T-helper 2 cell treated with Interferon-gamma antibody and Interleukin-4, amounts not matched to agents 5 μg/mL and 100 μg/mL, for 36 hours (primary cell): ENCODE data around the gene ARHGEF10L.

Experiments used
- DNase-seq: peaks from one replicate; pipeline ENCODE4 v3.0.0; 2021; ENCODE audit warnings: low spot score
- H3K27ac Mint-ChIP-seq: one replicate; pipeline ENCODE4 v1.8.0; 2021; ENCODE audit warnings: mild to moderate bottlenecking, mixed read lengths
- H3K27me3 Mint-ChIP-seq: one replicate; pipeline ENCODE4 v1.8.0; 2021; ENCODE audit warnings: low read depth, mixed read lengths
- H3K36me3 Mint-ChIP-seq: one replicate; pipeline ENCODE4 v1.8.0; 2021; ENCODE audit warnings: low read depth, mixed read lengths
- H3K4me1 Mint-ChIP-seq: one replicate; pipeline ENCODE4 v1.8.0; 2021; ENCODE audit warnings: low read depth, mixed read lengths
- H3K4me3 Mint-ChIP-seq: one replicate; pipeline ENCODE4 v1.8.0; 2022; ENCODE audit warnings: mild to moderate bottlenecking, moderate library complexity, mixed read lengths
- H3K9me3 Mint-ChIP-seq: one replicate; pipeline ENCODE4 v1.8.0; 2021; ENCODE audit warnings: mixed read lengths

Gene ARHGEF10L

GRCh38 chr1:17635811-17636210 lies 96.3 kb downstream of the ARHGEF10L start:
- H3K4me3 Mint-ChIP-seq: no peak overlapping the region
- no peaks in the 10 kb centered on the region for H3K36me3 Mint-ChIP-seq

GRCh38 chr1:17636612-17637011 lies 97.1 kb downstream of the ARHGEF10L start:
- H3K36me3 Mint-ChIP-seq: no peaks in the 10 kb centered on the region
- no peaks in the 10 kb centered on the region for H3K27me3 Mint-ChIP-seq
- no peaks in the 10 kb centered on the region for H3K9me3 Mint-ChIP-seq
- H3K27ac Mint-ChIP-seq: no peak overlapping the region
- DNase-seq: no peak
- no peak overlapping the region for H3K4me3 Mint-ChIP-seq
- H3K4me1 Mint-ChIP-seq: no peaks in the 10 kb centered on the region

More at GRCh38 chr1:17635811-17636210, 96.3 kb downstream of the ARHGEF10L start:
- Mint-ChIP-seq H3K9me3 (no peaks in the 10 kb centered on the region), H3K27me3 (no peaks in the 10 kb centered on the region), H3K27ac (no peak overlapping the region), H3K4me1 (no peaks in the 10 kb centered on the region)
- no peak for DNase-seq

GRCh38 chr1:17637055-17637454 lies 97.6 kb downstream of the ARHGEF10L start:
- Mint-ChIP-seq H3K27me3 (no peaks in the 10 kb centered on the region), H3K27ac (no peak overlapping the region), H3K4me3 (no peak overlapping the region), H3K4me1 (no peaks in the 10 kb centered on the region), H3K9me3 (no peaks in the 10 kb centered on the region), H3K36me3 (no peaks in the 10 kb centered on the region)
- no peak for DNase-seq

- H3K27me3 Mint-ChIP-seq: no peaks in the 10 kb centered on the region
- H3K36me3 Mint-ChIP-seq: no peaks in the 10 kb centered on the region
- no peak overlapping the region for H3K4me3 Mint-ChIP-seq
- no peak for DNase-seq
- no peaks in the 10 kb centered on the region for H3K4me1 Mint-ChIP-seq
- no peaks in the 10 kb centered on the region for H3K9me3 Mint-ChIP-seq
- no peak overlapping the region for H3K27ac Mint-ChIP-seq
Observed at GRCh38 chr1:17639703-17640340, 100.3 kb downstream of the ARHGEF10L start.

GRCh38 chr1:17640393-17640792 lies 100.9 kb downstream of the ARHGEF10L start:
- no peaks in the 10 kb centered on the region for H3K4me1 Mint-ChIP-seq
- H3K36me3 Mint-ChIP-seq: no peaks in the 10 kb centered on the region
- H3K27me3 Mint-ChIP-seq: no peaks in the 10 kb centered on the region
- H3K4me3 Mint-ChIP-seq: no peak overlapping the region
- no peaks in the 10 kb centered on the region for H3K9me3 Mint-ChIP-seq
- DNase-seq: no peak
- H3K27ac Mint-ChIP-seq: no peak overlapping the region

GRCh38 chr1:17640975-17641374 lies 101.5 kb downstream of the ARHGEF10L start:
- no peak overlapping the region for H3K27ac Mint-ChIP-seq
- no peaks in the 10 kb centered on the region for H3K9me3 Mint-ChIP-seq
- H3K27me3 Mint-ChIP-seq: no peaks in the 10 kb centered on the region
- H3K36me3 Mint-ChIP-seq: no peaks in the 10 kb centered on the region
- no peak for DNase-seq
- H3K4me3 Mint-ChIP-seq: no peak overlapping the region
- H3K4me1 Mint-ChIP-seq: no peaks in the 10 kb centered on the region

GRCh38 chr1:17642169-17642568 lies 102.7 kb downstream of the ARHGEF10L start:
- no peak for DNase-seq
- H3K9me3 Mint-ChIP-seq: no peaks in the 10 kb centered on the region
- H3K4me3 Mint-ChIP-seq: no peak overlapping the region
- H3K27me3 Mint-ChIP-seq: no peaks in the 10 kb centered on the region
- no peak overlapping the region for H3K27ac Mint-ChIP-seq
- H3K4me1 Mint-ChIP-seq: no peaks in the 10 kb centered on the region
- no peaks in the 10 kb centered on the region for H3K36me3 Mint-ChIP-seq

GRCh38 chr1:17642943-17643342 lies 103.4 kb downstream of the ARHGEF10L start:
- no peak for DNase-seq
- Mint-ChIP-seq H3K36me3 (no peaks in the 10 kb centered on the region), H3K9me3 (no peaks in the 10 kb centered on the region), H3K4me3 (no peak overlapping the region), H3K27me3 (no peaks in the 10 kb centered on the region), H3K27ac (no peak overlapping the region), H3K4me1 (no peaks in the 10 kb centered on the region)

GRCh38 chr1:17643861-17644703 lies 104.6 kb downstream of the ARHGEF10L start:
- no peak for DNase-seq
- no peaks in the 10 kb centered on the region for H3K9me3 Mint-ChIP-seq
- no peak overlapping the region for H3K4me3 Mint-ChIP-seq
- H3K27me3 Mint-ChIP-seq: no peaks in the 10 kb centered on the region
- no peaks in the 10 kb centered on the region for H3K36me3 Mint-ChIP-seq
- H3K27ac Mint-ChIP-seq: no peak overlapping the region
- H3K4me1 Mint-ChIP-seq: no peaks in the 10 kb centered on the region

- Mint-ChIP-seq H3K9me3 (no peaks in the 10 kb centered on the region), H3K4me3 (no peak overlapping the region), H3K27me3 (no peaks in the 10 kb centered on the region), H3K27ac (no peak overlapping the region), H3K4me1 (no peaks in the 10 kb centered on the region), H3K36me3 (no peaks in the 10 kb centered on the region)
- no peak for DNase-seq
Observed at GRCh38 chr1:17645068-17645911, 105.8 kb downstream of the ARHGEF10L start.

- H3K36me3 Mint-ChIP-seq: no peaks in the 10 kb centered on the region
- no peaks in the 10 kb centered on the region for H3K4me1 Mint-ChIP-seq
- H3K27me3 Mint-ChIP-seq: no peaks in the 10 kb centered on the region
- DNase-seq: no peak
- no peaks in the 10 kb centered on the region for H3K9me3 Mint-ChIP-seq
- no peak overlapping the region for H3K4me3 Mint-ChIP-seq
- no peak overlapping the region for H3K27ac Mint-ChIP-seq
Observed at GRCh38 chr1:17646444-17647280, 107.2 kb downstream of the ARHGEF10L start.

- H3K9me3 Mint-ChIP-seq: no peaks in the 10 kb centered on the region
- no peak overlapping the region for H3K4me3 Mint-ChIP-seq
- H3K27me3 Mint-ChIP-seq: no peaks in the 10 kb centered on the region
- no peak overlapping the region for H3K27ac Mint-ChIP-seq
- H3K36me3 Mint-ChIP-seq: no peaks in the 10 kb centered on the region
- no peaks in the 10 kb centered on the region for H3K4me1 Mint-ChIP-seq
- DNase-seq: no peak
Observed at GRCh38 chr1:17648457-17649145, 109.1 kb downstream of the ARHGEF10L start.
